ENCODE data around the gene LHX2.

- TF ChIP-seq CTCF (IDR thresholded peaks at IDR 0.05), result no peak
- TF ChIP-seq POLR2A (IDR thresholded peaks at IDR 0.05), result no peak
Observed at GRCh38 chr9:123983047-123983446, 28.5 kb upstream of the LHX2 start.

Data from prostate gland (tissue), 2 donors.